GM19372 (cell line): Measurements from ENCODE around the gene SEC61B.

Experiments used
- ATAC-seq: cut with Tn5 transposase; IDR thresholded peaks from one replicate; pipeline ENCODE4 v1.9.1; 2021; ENCODE audit warnings: mild to moderate bottlenecking, low read depth, moderate library complexity; ENCODE audit not compliant: unreplicated experiment

SEC61B gene

DNA sequence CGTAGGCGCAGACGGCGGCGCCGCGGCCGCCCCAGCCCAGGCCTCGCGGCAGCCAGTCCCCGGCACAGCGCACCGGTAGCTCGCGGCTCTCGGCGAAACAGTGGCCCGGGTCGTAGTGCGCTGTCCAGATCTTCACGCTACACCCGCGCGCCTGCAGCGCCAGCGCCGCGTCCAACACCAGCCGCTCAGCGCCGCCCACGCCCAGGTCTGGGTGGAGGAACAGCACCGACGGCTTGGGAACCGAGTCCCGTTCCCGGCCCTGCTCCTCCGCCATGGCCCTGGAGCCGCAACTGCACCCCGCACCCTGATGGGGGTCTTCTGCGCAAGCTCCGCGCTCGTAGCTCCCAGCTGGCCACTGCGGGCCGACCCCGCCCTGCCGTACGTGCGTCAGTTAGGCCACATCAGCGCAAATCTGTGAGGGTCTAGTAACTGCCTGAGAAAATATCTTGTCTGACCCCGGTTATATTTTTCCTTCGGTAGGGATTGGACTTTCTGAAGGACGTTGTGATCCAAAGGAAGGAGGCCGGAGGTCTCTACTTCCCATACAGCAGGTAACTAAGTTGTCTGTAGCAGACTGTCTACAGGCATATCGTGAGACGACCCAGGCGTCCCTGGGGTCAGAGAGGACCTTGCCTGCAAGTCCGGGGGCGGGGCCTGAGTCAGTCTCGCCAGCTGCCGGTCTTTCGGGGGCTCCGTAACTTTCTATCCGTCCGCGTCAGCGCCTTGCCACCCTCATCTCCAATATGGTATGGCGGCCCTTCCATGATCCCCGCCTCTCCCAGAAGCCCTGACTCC lies at the start of gene SEC61B, which contains the start of gene ALG2:
TSS of gene SEC61B (plus strand) at position 662 of the 795 bp plus-strand sequence. CDS start at position 744, 82 bp downstream.
TSS of gene ALG2 (minus strand) at position 322 of the 795 bp plus-strand sequence. CDS start at position 274, 48 bp downstream.
- peak; percentile 88 for ATAC-seq

DNA sequence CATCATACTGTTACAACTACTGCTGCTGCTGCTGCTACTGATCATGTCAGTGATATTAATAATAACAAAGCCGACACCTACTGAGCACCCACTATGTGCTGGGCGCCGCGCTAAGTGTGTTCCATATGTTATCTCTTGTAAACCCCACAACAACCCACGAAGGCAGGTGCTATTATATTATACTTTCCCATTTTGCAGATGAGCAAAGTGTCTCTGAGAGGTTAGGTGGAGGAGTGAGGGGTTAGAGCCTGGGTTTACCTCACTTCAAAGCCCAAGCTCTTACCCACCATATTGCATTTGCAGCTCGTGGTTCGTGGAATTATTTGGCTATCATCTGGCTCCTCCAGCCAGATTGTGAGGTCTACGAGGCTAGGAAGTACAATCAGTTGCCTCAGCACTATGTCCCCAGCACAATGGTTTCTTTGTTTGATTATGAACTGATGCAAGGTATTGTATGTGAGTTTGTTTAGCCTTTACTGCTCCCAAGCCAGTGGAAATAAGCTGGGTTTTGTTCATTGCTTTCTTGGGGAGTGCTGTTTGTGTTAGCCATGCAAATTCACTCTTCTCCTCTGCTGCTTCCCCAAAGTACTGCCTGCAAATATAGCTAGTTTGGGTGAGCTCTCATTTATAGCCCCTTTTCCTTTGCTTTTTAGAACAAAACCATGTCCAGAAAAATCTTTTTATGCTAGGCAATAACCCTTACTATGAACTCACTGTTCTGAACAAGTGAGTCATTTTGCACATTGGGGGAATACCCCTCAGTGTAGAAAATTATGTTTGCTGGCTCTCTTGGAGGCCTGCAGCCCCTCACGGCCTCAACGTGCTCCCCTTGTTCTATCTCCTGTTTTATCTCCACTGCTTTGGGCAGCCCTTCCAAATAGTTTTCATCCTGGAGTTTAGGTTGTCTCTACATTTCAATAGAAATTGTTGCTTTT lies 48.2 kb upstream of the SEC61B start:
- ATAC-seq = peak; percentile 57

DNA sequence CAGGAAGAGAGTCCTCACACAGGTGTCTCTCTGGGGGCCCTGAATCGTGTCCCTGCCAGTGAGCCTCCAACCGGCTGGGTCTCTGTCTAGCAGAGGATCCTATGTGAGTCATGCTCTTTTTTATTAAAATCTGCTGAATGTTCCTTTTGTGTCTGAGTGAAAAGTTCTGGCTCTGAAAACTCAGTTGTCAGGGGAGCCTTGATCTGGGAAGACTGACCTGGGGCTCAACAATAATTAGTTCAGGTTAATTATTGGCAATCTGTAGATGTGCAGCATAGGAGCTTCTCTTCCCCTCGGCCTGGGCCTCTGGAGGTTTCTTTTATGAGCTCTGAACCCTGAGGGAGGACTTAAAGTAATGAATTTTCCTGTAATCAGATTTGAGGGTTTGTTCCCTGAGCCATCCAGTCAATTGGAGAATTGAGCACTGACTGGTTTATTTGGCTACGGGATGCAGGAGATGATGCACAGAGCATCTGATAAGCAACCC lies 45.5 kb upstream of the SEC61B start:
- no peak for ATAC-seq

DNA sequence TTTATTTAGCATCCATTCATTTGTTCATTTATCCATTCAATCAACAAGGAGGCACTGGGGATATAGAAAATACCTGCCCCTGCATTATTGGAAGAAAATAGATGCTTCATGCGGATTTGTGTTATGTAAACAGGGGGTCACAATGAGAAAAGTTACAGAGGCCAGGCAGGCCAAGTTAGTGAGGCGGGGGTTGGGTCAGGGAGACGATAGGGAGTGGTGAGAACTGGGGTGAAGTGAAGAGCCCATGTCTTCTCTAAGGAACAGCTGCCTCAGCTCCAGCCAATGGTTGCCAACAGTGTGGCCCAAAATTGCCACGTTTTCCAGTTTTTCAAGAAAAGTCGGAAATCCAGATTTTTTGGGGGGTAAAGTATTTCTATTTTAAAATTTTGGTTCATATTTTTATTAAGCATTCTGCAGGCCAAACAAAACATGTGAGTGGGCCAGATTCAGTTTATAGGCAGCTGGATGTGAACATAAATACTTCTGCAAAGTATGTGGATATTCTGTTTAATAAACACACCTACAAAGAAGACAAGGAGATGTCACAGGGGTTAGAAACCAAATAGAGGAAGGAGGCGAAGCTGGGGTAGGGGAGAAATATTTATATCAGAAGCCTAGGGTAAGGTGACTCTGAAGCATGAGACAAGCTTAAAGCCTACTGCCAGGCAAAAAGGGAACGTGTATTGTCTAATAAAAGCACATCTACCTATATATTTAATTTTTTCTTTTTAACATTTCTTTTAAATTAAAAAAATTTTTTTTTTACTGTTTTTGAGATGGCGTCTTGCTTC lies 44.3 kb upstream of the SEC61B start:
- ATAC-seq = no peak

DNA sequence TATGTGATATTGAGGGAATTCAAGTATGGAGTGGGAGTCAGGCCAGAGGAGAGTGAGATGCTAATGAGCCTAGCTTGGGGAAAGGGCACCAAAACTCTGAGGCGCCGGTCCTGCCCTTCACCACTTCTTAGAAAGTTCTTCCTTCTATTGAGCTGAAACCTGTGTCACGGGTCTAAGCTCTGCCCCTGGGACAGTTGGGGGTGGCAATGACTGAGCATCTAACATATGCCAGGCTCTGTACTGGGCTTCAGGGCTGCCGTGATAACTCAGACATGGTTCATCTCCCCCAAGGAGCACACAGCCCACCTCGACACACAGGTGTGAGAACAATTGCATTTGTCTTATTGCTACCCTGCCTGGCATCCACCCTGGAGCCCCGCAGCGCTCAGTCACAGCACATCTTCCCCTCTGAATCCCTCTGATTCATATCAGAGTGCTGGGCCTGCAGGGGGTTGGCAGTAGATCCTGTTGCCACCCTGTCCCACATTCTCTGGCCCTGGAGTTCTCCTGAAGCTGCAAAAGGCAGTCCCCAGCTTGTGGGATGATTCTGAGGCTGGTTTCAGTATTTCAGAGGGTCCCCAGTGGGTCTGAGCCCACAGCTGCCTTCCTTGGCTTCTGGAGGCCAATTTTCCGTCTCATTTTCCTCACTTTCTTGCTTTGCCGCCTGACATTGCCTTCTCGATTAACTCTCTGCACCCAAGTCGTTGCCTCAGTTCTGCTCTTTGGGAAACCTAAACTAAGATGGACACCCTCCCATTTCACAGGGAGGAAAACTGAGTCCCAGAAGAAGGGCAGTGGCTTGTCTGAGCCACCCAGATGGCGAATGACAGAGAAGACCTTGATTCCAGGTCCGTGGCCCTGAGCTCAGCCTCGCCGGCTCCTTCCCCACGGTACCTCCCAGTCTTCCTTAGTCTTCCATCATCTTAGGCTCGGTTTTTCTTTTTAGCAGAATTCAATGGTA lies 42.9 kb upstream of the SEC61B start:
- ATAC-seq = no peak

DNA sequence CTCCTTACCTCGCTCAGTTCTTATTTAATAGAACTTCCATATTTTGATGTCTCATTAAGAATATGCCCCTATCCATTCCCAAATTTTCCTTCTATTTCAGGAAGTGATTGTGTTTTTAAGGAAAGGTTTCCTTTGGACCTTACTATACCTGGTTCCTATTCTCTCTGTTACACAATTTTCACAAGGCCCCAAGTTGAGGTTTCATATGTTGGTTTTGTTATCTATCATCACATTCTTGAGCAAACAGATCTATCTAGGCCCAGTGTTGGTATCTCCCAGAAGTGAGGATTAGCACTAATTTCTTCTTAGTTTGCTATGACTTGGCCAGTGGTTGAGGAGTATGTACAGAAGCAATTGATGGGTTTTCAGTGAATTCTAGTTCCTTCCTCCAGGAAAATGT lies 41.9 kb upstream of the SEC61B start:
- ATAC-seq = no peak

DNA sequence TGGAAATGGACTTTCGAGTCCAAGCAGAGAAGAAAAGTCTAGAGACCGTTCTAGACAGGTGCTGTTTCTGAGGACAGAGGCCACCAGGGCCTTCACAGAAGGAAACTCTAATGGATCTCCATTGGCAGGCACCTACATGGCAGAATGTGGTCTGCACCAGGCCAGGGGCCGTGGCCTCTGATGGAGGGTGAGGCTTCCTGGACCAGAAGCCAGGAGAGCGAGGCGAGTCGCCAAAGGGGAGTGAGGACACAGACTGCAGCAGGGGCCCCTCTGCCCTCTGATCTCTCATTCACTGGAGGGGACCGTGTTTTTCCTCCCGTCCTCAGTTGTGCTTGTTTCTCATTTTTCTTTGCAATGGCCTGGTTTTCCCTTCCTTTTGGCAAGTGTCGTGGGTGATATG lies 41.4 kb upstream of the SEC61B start:
- no peak for ATAC-seq

DNA sequence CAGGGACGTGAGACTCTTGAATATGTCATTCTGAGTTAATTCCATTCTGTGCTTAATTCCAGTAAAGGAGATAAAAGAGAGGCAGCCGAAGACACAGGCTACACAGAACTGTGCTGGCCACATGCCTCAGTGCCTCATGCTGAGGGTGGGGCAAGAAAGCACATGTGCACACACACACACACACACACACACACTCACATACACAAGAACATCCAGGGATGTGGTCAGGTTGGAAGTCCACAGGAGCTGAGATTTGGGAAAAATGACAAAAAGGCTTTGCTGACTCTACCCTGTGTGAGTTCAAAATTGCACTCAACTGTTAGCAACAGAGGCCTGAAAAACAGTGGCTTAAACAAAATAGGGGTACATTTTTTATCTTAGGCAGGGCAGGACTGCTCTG lies 40.9 kb upstream of the SEC61B start:
- ATAC-seq = no peak

DNA sequence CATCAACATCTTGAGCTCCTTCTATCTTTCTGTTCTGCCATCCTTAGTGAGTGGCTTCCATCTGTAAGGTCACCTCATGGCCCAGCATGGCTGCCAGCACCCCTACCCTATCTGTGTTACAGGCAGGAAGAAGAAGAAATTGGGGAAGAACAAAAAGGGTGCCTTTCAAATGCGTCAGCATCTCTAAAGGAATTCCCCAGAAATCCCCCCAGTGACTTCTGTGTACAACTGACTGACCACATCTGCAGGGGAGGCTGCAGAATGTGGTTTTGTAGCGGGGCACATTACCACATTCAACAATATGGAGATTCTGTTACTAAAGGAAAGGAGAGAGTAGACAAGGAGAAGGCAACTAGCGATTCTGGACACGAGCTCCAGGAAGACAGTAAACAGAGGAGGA lies 40.5 kb upstream of the SEC61B start:
- peak; percentile 46 for ATAC-seq

DNA sequence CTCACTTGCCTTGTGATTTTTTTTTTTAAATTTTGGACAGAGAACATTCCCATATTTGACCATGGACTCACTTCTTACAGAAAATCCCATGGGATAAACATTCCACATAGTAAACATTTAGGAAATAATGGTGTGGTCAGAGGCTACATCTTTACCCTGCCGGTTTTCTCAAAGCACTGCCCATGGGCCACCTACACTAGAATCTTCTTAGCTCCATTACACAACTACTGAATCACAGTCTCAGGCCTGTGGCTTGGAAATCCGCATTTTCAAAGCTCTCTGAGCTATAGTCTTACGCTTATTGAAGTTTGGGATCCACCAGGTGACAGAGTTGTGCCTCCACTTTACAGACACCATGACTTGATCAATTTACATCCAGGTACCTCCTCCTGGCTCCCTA lies 39.7 kb upstream of the SEC61B start:
- no peak for ATAC-seq

DNA sequence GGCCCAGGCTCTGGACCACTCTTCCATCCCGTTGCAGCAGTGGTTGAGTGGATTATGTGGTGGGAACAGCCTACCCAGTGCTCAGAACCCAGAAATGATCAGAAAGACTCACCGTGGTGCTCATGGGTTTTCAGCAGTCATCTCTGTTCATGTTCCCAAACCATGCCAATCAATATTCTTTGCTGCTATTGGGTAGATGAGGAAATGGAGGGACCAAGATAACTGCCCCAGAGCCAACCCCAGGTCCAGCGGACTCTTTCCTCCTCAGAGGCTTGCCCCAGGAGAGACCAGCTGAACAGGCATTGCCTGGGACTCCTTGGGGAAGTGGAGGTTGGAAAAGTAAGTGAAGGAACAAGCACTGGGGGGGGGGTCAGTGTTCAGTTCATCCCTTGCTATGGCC lies 38.5 kb upstream of the SEC61B start:
- ATAC-seq = no peak

DNA sequence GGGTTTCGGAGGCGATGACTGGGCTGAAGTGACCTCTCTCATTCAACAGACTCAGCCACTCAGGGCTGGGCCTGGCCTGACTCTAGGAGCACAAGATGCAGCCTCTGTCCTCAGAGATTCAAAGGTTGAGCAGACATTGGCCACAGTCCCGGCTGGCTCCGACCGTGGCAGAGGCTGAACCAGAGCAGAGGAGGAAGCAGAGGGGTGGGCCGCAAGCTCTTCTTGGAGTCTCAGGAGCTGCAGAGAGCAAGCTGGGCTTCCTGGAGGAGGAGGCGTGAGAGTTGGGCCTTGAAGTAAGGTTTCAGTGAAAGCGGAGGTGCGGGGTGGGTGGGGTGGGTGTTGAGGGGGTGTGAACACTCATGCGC lies 38.0 kb upstream of the SEC61B start:
- no peak for ATAC-seq

DNA sequence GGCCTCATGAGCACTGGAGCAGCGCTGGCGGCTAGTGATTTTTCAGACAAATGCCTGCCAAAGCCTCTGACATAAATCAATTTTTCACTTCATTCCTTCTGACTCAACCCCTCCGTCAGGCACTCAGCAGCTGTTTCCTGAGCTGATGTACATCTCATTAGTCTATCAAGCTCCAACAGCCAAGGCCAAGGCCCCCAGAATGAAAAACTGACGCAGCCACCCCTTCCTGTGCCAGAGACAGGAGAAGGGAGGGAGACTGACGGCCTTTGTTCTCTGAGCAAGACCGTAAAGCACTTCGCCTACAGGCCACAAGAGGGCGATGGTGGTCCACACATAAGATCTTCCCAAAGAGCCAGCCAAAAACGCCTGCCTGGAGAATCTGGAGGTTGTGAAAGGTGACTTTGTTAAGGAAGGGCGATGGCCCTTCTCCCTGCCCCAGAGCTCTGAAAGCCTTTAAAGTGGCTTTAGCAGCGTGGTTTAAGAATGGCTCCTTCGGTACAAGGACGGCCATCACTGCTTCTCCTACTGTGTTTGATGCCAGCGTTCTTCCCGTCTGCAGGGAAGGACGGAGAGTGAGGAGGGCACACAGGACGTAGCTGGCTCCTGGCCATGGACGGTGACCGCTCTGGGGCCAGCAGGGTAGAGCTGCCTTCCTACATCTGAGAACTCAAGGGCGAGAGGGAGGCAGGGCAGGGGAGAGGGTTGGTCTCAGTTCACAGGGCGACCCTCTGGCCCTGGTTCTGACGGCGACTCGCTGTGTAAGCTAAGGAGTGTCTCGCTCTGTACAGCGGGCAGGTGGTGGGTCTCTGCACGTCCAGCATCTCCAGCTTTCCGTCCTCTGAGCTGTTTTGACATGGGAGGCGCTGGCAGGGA lies 37.4 kb upstream of the SEC61B start:
- ATAC-seq = peak; percentile 45

DNA sequence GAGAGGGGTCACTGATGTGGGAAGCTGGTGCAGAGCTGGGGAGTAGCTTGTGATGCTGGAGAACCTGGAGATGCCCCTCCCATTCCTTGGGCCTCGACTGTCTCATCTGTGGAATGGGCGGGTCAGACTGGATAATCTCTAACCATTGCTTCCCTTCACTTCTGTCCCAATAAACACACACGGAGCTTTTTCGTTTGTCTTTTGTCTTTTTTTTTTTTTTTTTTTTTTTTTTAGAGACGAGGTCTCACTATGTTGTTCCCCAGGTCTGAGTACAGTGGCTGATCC lies 36.8 kb upstream of the SEC61B start:
- no peak for ATAC-seq

DNA sequence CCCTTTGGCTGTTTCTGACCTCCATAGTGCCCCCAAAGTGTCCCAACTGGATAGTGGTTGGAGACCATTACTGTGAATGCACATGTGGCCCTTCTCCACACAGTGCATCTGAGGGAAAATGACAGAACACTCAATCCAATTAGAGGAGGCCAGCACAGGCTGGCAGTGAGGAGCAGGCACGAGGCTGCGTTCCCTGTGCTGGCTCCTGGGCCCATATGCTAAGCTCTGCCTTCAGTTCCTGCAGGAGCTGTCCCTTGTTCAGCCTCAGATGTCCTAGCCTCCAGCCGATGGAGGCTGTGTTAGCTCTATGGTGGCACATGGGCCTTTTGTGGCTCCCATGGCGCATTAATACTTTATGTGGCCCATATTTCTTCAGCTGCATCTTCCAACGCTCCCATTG lies 36.1 kb upstream of the SEC61B start:
- ATAC-seq = no peak

DNA sequence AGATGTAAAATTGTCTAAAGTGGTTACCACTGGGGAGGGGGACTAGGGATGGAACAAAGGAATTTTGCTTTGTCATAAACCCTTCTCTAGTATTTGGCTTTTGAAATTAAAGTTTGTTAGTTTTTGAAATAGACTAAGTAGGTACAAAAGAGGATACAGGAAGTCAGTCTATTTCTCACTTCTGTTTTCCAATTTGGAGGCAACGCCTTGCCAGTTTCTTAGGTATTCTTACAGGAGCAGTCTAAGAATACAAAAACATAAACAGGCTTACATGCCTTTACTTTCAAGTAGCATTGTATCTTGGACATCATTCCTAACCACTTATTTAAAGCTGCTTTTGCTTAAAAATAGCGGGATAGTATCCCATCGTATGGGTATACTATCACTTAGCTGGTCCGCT lies 34.8 kb upstream of the SEC61B start:
- ATAC-seq = no peak

DNA sequence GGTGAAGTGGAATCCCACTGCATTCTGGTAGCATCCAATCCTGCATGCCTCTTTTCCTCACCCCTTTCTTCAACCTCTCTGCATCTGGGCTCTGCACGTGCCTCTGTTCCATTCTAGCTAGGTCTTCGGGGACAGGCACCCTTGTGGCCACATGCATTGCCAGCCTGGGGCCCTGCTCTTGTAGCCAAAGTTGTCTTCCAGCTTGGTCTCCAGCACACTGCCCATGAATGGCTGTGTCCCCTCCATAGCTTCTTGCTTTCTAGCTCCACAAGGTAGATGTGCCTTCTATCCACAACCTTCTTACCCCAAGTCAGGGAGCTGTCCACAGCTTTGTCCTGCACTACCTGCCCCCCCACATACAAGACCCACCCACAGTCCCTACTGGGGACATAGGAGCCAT lies 32.9 kb upstream of the SEC61B start:
- ATAC-seq = no peak

DNA sequence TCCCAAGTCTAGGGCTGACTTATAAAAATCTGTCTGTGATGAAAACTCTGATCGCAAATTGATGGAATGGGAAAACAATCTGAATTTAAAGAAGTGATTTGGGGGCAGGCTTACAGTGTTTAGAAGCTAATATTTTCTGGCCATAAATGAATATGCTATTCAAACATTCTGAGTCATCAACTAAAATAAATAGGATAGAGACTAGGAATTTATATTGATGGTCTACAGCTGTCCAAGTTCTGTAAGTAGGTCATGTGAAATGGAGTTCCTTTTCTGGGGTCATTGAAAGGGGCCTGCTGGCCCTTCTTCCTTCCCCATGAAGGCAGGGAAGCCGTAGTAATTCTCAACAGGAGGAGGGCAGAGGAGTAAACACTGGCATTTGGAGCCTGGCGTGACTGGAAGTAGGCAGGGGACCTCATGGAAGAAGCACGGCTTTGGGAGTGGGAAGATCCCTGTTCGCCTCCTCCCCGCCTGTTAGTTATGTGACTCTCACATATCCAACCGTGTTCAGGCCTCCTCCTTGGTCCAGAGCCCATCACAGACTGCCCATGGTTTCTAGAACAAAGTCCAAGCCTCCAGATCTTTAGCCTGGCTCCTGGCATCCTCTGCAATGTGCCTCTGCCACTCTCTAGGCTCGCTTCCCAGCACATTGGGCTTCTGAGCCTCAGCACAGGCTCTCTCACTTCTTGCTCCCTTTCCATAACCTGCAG lies 32.0 kb upstream of the SEC61B start:
- ATAC-seq = no peak
